ENCODE results near the gene DPP6.
"Not testable (repeated sequence)": the region's sequence is repeated elsewhere in the genome, so short reads cannot be mapped to it uniquely, and the experiment has no call there.

The DPP6 gene

DNA sequence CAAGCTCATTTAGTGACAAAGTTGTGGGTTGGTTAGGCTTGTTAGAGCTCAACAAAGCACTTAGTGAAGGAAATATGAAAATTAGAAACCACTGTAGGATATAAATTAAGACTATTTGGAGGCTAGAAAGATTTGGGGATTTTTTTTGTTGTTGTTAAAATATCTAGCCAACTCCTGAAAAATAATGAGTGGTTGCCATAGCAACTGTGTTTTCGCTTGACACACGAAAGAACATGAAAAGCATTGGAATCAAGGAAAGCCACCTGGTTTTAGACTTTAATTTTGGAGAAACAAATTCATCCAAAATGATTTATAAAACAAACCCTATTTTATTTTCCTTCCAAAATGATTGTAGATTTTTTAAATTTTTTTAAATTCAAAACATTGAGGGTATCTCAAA lies 26.3 kb downstream of the DPP6 start:
- DNase-seq: not testable (repeated sequence)

DNA sequence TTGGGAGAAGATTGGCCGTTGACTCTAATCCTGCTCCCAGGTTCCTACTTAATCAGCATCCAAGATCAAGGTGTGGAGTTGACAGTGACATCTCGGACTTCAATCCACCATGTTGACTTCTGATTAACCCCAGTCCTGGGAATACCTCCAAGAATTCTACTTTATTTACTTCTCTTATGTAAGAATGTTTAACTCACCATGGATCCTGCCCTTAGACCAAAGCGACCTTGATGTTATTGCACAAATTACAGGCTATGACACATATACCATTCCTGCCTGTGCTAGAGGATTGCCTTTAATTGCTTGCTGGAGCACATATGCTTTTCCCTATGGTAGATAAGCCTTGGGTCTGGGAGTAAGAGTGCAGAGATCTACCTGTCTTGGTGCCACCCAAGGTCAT lies 28.1 kb downstream of the DPP6 start:
- not testable (repeated sequence) for DNase-seq

DNA sequence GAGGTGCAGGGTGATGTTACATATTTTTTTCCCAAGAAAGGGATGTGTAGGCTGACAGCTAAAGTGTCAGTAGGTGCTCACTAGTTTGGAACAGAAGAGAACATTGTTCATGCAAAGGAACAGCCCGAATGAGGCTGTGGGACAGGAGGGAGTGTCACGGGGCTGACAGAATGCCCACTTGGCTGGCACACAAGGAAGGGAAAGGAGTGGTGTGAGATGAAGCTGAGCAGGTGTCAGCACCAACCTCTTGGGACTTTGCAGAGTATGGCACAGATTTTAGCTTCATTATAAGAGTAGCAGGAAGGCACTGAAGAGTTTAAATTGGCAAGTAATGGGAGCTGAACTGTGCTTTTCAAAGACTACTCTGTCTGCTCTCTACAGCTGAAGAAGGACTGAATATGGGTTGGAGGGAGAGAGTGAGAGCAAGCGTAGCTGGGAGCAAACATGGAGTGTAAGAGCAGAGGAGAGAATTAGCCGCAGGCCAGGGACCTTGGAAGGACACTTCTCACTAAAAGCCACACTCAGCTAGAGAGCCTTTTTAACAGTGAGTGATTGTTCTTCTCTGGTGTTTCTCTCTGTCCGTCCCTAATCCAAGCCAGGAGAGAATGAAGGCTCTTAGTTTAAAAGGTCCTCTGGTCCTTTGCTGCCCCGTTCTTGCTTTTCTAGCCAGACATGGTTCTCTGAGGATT lies 35.0 kb downstream of the DPP6 start:
- peak; percentile 4 for DNase-seq

DNA sequence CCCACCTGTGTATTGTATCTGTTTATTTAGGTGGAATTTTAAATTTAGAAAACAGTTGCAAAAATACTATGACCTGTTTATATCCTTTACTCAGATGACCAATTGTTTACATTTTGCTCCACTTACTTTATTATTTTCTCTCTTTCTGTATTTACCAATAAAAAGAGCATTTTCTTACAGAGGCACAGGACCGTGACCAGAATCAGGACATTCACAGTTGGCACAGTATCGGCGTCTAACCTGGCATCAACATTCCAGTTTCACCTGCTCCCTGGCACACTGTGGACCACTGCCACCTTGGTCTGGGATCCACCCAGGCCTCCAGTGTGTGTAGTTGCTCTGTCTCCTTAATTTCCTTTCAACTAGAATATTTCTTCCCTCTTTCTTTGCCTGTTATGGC lies 39.9 kb downstream of the DPP6 start:
- DNase-seq: not testable (repeated sequence)

DNA sequence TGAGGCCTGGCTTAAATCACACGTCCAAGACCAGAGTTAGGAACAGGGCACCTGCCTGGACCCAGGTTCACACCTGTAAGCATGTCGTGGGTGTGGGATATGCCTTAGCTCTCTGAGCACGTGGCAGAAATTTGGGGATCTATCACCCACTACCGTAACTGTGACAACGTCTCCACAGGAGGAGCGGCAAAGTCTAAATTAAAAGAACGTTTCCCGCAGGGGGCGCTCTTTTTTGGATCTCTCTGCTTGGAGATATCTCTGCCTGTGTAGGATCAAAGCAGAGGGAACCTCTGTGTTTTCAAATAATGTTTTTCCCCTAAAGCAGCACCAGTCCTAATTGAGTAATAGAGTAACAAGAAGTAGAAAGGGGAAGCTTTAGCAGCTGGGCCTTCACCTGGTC lies 43.0 kb downstream of the DPP6 start:
- not testable (repeated sequence) for DNase-seq

DNA sequence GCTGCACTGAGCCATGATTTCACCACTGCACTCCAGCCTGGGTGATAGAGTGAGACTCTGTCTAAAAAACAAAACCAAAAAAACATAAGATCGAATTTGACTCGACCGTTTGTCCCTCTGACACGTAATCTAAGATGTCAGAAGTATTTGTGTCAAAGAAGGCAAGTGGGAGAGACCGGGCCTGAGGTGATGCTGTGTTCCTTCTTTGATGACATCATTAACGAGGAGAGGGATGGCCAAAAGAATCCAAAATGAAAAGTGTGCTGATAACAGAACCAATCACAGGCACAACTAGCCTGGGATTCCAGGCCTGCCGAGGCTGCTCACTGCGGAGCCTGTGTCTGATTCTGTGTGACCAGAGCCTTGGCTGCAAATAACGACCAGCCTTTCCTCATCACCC lies 52.9 kb downstream of the DPP6 start:
- DNase-seq: not testable (repeated sequence)

DNA sequence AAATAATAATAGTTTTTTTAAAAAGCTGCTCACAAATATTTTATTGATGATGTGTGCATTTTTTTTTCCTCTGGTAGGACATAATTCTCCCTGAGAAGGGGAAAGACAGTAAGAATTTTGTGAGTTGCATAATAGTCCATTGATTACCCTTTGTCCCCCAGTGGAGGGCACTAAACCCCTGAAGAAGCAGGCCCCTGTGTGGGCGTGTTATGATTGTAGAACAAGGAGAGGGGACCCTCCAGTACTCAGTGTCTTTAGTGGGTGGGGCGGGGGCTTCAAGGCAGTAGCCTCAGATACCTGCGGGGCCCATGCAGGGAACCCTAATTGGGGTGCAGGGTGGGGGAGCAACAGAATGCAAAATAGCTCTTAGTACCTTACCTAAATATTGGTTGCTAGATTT lies 57.4 kb downstream of the DPP6 start:
- DNase-seq: not testable (repeated sequence)

DNA sequence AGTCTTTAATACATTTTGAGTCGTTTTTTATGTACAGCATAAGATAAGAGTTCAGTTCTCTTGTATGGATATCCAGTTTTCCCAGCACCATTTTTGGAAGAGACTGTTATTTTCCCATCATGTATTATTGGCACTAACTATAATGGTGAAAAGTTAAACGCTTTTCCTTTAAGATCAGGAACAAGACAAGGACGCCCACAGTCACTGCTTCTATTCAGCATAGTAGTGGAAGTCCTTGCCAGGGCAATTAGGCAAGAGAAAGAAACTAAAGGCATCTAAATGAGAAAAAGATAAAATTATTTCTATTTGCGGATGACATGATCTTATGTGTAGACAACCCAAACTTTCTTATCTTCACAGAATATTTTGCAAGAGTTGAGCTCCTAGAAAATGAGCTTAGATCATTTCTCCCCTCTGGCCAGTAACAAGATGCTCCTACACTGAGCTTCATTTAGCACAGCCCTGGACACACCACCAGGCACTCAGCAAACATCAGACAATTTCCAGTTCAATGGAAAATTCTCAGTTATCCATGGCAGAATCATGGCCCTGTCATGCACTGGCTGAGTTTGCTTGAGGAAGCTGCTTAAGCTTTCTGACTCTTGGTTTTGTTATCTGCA lies 61.6 kb downstream of the DPP6 start:
- not testable (repeated sequence) for DNase-seq

DNA sequence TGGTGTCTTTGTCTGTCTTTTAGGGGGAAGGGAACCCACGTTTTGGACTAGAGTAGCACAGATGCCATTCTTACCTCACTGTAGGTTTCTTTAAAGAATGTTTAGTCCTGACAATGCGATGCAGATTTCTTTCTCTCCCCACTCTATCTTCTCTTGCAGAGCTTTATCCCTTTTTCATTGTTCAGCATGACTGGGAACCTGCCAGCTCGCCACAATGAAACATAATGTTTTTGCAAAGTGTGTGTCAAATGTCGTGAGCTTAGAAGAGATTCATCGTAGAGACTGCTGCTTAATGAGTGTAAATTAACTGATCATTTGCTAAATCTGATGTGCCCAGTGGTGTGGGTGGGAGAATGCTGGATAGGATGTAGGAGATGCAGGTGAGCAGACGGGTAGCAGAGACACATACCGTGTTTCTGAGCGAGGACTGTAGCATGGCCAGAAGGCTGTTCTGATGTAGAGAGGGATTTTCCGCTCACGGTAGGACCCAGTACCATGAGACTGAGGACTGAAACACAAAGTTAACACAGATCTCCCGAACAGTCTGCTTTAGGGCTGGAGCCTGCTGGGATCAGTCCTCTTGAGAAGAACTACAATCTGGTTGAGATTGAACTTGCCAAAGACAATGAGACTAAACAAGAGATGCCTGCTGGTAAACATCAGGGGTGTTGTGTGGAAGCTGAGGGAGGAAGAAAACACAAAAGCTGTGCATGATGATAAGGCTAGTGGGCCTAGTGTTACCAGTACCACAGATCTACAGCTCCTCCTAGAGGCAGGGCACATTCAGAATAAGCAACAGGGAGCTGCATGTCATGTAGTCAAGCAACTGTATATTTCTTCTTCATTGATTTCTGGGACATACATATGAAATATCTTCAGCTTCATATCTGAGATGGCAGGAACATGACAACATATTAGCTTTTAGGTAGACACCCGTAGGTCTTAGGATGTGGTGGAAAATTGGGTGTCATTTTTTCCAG lies 65.5 kb downstream of the DPP6 start:
- not testable (repeated sequence) for DNase-seq

DNA sequence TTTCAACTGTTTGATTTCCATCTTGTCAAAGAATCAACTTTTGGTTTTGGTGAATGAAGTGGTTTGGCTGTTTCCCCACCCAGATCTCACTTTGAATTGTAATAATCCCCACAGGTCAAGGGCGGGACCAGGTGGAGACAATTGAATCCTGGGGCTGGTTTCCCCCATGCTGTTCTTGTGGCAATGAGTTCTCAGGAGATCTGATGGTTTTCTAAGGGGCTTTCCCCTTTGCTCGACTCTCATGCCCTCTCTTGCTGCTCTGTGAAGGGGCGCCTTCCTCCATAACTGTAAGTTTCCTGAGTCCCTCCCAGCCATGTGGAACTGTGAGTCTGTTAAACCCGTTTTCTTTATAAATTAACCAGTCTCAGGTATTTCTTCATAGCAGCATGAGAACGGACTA lies 68.6 kb downstream of the DPP6 start:
- DNase-seq: not testable (repeated sequence)

DNA sequence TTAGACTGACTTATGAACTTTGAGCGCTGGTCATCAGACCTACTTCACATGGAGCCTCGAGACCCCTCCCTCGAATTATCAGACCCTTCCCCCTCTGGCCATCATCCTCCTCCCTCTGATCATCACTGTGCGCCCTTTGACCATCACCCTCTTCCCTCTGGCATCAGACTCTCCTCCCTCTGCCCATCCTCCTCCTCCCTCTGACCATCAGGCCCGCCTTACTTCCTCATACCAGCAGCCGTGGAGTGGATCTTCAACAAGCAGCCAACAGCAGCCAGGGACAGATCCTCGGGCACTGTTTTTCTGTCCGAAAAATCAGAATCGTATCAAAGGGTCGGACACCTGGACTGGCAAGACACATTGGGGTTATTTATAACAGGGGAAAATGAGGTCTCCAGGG lies 70.5 kb downstream of the DPP6 start:
- not testable (repeated sequence) for DNase-seq

DNA sequence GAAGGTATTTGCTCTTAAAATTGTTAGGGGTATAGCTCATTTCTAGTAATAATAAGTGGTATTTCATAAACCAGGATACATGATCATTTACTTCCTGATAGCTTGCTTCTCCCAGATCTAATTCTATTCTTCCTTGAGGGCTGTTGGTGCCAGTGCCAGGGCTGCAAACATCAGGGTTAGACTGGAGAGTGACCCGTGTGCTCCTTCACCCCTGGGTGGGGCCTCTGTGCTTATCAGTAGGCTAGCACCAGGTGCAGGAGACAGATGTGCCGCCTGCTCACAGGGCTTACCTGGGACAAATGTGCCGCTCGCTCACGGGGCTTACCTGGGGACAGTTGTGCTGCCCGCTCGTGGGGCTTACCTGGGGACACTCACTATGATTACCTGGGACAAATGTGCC lies 71.2 kb downstream of the DPP6 start:
- DNase-seq: not testable (repeated sequence)

DNA sequence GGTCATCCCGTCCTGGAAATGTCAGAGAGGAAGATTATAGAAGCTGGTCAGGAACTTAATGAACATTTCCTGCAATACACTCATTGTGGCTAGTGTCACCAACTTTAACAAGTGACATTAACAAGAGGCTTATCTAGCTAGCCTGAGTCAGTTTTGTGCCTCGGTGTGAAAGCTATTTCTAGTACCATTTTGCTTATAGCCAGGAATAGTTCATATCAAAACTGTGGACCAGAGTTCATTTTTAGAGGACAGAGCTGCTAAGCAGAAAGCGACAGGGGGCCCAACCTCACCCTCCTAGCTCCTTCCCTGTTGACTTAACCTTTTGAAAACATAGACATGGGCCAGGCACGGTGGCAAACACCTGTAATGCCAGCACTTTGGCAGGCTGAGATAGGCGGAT lies 76.9 kb downstream of the DPP6 start:
- not testable (repeated sequence) for DNase-seq

DNA sequence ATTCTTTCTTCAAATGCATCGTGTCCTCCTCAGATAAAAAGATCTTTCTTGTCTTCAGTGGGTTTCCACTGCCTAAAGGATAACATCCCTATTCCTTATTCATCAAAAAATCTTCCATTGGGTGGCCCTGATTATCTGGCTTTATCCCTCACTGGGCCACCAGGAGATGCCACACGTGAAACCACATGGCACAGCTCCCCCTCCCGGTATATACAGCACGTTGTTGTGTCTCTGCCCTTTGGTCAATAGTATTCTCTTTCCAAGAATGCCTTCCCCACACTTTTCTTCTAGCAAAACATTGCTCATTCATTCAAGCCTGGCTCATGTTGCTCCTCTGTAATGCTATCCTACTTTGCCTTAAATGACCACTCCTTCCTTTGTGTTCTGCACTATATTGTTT lies 80.4 kb downstream of the DPP6 start:
- not testable (repeated sequence) for DNase-seq

DNA sequence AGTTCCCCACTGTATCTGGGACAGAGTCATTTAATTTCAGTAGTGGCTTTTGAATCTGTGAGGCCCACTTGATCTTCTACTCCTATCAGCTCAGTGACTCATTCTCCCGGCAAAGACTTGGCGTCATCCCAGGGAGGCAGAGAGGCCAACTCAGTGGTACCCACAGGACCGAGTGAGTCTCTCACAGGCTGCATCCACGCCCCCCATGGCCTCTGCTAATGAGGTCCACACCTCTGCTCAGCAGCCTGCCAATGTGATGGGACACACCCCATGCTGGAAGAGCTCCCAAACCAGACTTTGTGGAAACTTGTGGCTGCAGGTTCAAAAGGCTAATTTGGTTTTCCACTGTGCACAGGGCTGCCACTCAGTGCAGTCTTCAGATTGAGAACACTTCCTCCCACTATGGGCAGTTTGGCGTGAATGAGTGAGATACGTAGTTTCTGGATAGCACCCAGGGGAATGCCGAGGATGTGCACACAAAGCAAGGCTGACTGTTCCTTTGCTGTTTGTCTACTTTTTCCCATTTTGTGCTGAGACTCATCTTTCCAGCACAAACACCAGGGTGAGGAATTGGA lies 81.6 kb downstream of the DPP6 start:
- not testable (repeated sequence) for DNase-seq

DNA sequence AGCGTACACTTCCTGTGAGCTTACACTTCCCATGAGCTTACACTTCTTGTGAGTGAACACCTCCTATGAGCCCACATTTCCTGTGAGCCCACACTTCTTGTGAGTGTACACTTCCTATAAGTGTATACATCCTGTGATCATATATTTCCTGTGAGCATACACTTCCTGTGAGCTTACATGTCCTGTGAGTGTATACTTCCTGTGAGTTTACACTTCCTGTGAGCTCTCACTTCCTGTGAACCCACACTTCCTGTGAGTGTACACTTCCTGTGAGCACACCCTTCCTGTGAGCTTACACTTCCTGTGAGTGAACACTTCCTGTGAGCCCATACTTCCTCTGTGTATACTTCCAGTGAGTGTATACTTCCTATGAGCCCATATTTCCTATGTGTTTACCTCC lies 82.5 kb downstream of the DPP6 start:
- DNase-seq: not testable (repeated sequence)

DNA sequence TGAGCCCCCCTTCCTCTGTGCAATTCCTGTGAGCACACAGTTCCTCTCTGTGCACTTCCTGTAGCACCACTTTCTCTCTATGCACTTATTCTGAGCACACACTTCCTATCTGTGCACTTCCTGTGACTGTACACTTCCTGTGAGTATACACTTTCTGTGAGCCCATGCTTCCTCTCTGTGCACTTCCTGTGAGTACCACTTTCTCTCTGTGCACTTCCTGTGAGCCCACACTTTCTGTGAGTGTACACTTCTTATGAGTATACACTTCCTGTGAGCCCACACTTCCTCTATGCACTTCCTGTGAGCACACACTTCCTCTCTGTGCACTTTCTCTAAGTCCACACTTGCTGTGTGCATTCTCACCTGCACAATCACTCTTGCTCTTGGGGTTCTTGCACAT lies 83.4 kb downstream of the DPP6 start:
- not testable (repeated sequence) for DNase-seq

DNA sequence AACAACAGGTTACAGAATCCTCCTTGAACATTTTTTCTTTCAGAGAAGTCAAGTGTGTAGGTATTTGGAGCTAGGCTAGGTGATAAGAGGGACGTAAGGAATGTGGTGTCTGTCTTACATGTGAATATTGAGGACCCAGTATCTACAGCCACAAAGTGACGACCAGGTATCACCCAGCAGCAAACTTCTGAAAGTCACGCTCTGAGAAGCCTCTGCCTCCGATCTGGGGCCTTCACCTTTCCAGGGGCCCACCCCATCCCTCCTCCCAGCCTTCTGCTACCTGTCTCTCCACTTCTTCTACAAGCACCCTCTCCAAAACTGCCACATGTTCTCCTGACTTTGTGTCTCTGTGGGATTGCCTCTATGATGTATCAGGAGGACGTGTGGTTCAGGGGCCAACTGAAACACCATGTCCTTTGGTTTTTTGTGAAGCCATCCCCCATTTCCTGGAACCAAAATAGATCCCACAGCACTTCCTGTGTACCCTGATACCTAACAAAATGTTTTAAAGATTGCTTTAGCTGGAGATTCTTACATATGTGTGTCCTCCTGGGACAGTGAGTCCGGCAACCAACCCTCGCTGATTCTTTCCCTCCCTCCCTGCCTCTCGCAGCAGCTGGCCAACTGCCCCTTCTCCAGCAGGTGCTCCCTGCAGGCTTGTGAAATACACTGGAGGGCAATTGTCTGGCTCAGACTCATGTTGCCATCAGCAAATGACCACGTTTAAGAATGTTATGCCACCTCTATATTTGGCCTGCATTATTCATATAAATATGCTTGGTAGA lies 93.9 kb downstream of the DPP6 start:
- DNase-seq: not testable (repeated sequence)

DNA sequence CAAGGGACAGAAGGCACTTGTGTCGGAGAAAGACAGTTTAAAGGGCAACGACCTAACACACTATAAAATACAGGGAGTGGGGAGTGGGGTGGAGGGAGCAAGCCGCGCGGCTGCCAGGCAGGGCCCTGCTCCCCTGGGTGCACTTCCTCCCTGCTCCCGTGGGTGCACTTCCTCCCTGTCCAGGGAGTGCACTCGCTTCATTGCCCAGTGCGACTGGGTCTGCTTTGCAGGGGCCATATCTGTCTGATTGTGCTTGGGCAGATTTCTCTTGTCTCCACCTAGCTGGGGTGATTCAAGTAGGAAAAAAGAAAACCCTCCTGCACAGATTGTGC lies 94.5 kb downstream of the DPP6 start:
- DNase-seq: not testable (repeated sequence)

DNA sequence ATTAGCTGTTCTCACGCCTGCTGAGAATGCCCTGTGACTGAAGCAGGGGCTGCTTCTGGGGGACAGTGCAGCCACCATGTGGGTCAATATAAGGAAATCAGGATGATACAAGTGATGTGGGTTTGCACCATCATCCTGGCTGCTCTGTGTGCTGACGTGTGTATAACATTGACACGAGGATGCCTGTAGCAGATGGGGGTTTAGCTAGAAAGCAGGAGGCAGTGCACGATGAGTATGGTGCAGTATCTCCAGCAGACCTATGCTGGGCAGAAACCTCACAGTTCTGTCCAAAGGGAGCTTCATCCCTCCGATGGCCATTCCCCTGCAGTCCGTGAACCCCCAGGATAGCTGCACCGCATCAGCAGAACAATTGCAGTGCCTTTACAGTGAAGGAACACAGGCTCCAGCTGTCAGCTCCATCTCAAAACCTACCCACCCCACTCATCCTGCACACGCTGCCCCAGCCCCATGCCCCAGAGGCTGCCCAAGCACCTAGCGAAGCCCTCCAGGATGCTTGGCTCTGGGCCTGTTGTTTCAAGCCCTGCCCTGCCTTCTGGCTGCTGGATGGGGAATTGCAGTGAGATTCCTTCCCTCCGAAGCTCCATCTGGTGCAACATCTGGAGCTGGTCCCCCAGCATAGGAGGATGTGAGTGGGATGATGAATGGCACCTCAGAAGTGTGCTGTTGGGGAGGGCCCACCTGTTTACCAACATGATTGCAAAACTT lies 96.8 kb downstream of the DPP6 start:
- not testable (repeated sequence) for DNase-seq

DNA sequence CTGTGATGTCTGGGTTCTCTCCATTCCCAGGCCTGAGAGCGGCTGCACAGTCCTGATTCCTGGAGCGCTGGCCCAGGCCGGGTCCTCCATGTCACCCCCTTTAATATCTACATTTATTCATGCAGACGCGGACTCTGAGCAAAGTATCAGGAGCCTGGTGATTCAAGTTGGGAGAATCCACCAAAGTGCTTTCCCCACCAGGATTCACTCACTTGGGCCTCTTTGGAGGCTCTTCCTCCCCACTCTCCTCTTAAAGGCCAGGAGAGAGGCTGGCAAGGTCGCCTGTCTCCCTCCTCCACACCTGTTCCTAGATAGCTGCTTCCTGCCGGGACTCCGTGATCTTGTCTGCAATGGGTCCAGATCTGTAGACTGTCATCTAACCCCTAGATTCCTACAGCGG lies 98.5 kb downstream of the DPP6 start:
- not testable (repeated sequence) for DNase-seq

DNA sequence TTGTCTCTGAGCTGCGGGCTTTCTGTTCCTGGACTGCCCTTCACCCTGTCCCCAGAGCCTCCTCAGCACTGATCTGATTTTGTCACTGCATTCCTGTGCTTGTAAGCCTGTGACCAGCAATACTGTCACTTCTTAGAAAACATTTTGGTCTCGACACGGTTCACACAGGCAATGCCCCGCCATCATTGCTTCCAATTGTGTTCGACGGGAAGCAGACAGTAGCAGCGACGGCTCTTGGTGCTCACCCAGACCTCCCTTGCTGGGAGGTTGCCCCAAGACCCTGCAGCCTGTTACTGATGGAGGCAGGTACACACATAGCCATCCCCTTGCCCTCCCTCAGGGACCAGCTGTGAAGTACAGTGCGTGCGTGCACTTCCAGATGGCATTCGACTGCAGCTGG lies 99.1 kb downstream of the DPP6 start:
- DNase-seq: not testable (repeated sequence)

All from DMS79 treated with DMSO at 0.1 percent for 48 hours (cell line).